Epithelial cell of esophagus (primary cell): ENCODE data around the gene ELFN1.

Source experiments
- DNase-seq: peaks from one replicate; pipeline ENCODE4 v3.0.0; 2010; ENCODE audit warnings: low read depth
- H3K4me3 ChIP-seq: 2 replicates; pipeline ENCODE4 v1.5.1; 2011; ENCODE audit warnings: mild to moderate bottlenecking, low read length, control low read depth
- CTCF ChIP-seq: IDR thresholded peaks from 2 replicates; pipeline ENCODE4 v1.5.1; 2011; ENCODE audit warnings: low read depth, mild to moderate bottlenecking, low read length, control low read depth, inconsistent platforms; ENCODE audit not compliant: insufficient read depth; ENCODE audit errors: missing control alignments

Gene ELFN1

GRCh38 chr7:1647961-1648672 is 22.0 kb upstream of the ELFN1 start:
- TF ChIP-seq CTCF: no peak
- no peak overlapping the region for H3K4me3 ChIP-seq
- no peak for DNase-seq

- no peak for DNase-seq
- no peak for TF ChIP-seq CTCF
- H3K4me3 ChIP-seq: no peak overlapping the region
Measured at GRCh38 chr7:1649751-1650326, 20.2 kb upstream of the ELFN1 start.

- no peak for TF ChIP-seq CTCF
- DNase-seq: no peak
- no peak overlapping the region for H3K4me3 ChIP-seq
Measured at GRCh38 chr7:1650363-1651030, 19.6 kb upstream of the ELFN1 start.

- H3K4me3 ChIP-seq: no peak overlapping the region
- no peak for DNase-seq
- no peak for TF ChIP-seq CTCF
Measured at GRCh38 chr7:1651031-1651446, 19.0 kb upstream of the ELFN1 start.

- H3K4me3 ChIP-seq: no peak overlapping the region
- no peak for TF ChIP-seq CTCF
- no peak for DNase-seq
Measured at GRCh38 chr7:1651891-1652290, 18.2 kb upstream of the ELFN1 start.

- no peak for TF ChIP-seq CTCF
- no peak for DNase-seq
- H3K4me3 ChIP-seq: no peak overlapping the region
Measured at GRCh38 chr7:1653500-1653899, 16.6 kb upstream of the ELFN1 start.
